HG03354 (cell line): ENCODE results near the gene HDAC7.
A peak's percentile ranks its signal among the peaks of the same experiment; 100 is the strongest.

ENCODE experiments used
- ATAC-seq: cut with Tn5 transposase; IDR thresholded peaks from one replicate; pipeline ENCODE4 v1.9.1; 2021; ENCODE audit warnings: mild to moderate bottlenecking; ENCODE audit not compliant: unreplicated experiment, poor library complexity, severe bottlenecking

The HDAC7 gene

DNA sequence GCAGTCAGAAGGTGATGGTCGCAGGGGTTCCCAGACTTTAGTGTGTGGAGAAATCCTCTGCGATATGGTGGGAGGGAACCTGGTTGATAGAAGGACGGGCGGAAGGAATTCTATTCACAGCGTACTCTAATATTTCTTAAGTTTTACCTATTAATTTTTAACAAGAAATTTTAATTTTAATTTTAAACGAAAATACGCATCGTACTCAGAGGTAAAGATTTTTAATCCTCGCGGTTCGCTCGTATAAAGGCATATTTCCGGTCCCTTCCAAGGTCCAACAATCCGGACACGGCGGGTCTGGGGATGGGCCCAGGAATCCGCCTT, 47.0 kb downstream of the HDAC7 start:
- no peak for ATAC-seq

DNA sequence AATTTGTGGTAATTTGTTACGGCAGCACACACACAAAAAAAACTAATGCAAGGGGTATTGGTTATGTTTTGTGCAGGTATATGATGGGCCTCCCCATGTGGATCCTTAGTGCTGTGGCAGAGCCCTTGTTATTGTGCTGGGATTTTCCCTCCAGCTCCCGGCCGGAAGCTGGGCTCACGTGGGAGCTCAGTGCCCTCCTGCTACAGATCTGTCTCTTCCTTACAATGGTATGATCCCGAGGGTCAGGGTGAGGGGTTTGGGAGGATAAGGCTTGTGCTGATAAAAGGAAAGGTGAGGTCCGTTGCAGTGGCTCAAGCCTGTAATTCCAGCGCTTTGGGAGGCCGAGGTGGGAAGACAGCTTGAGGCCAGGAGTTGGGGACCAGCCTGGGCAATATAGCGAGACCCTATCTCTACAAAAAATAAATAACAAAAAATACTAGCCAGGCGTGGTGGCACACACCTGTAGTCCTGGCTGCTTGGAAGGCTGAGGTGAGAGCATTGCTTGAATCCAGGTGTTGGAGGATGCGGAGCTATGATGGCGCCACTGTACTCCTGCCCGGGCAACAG, 47.5 kb downstream of the HDAC7 start:
- no peak for ATAC-seq

DNA sequence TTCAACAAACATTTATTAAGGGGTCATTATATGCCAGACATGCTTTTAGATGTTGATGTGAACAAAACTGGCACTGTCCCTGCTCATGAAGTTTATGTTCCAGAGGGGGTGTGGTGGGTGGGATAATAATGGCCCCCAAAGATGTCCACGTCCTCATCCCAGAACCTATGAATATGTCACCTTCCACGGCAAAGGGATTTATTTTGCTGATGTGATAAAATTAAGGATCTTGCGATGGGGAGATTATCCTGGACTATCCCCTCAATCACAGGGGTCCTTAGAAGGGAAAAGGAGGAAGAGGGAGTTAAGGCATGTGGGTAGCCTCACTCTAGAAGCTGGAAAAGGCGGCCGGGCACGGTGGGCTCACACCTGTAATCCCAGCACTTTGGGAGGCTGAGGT, 48.4 kb downstream of the HDAC7 start:
- ATAC-seq: no peak

DNA sequence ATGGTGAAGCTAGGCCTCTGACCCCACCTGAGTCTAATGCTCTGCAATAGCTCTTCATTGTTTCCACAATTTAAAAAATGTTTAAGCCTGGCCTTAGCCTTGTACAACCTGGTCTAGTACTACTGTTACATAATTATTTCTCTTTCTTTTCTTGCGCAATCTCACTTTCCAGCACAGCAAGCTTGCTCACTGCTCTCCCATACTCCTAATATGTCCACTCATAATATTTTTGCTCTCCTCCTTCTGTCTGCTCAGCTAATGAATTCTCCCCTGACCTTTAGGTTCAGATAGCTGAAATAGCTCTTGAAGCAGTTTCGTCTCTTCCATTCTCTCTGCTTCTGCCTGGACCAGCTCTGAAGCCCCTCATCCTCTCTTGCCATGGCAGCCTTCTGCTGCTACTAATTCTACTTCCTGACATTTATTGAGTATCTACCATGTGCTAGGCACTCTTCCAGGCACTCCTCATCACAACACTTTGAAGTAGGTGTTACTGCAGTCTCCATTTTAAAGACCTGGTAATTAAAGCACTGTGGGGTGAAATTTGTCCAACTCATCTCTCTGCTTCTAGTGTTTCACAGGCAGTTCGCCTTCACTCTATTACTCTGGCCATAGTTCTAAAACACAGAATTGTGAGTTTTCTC, 49.5 kb downstream of the HDAC7 start:
- ATAC-seq: no peak

DNA sequence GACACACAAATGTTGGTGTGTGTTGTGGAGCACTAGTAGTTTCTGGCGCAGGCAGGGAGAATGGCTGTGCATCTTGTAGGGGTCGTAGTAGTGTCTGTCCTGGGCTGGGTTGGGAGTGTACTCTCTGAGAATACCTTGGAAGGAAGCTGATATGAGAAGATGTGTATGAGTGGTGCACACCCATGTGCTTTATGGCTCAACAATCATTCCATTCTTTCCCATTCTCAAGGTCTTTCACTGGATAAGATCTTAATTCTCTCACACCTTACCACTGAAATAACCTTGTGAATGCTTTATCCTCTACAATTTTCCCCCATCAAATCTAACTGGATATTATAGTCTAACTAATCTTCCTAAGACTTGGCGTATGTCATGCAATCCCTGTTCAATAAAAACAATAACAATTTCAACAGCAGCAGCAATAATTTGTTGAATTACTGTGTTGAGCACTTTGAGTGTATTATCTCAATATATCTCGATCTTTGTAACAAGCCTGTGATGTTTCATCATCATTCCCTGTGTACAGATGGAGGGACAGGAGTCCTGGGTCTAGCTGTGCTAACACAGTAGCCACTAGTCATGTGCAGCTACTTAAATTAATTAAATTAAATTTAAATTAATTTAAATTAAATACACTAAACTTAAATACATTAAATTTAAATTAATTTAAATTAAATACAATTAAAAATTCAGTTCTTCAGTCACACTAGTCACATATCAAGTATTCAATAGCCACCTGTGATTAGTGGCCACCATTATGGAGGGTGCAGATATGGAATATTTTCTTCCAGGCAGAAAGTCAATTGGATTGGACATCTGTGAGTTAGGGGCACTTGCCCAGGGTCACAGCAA, 50.2 kb downstream of the HDAC7 start:
- ATAC-seq: no peak

DNA sequence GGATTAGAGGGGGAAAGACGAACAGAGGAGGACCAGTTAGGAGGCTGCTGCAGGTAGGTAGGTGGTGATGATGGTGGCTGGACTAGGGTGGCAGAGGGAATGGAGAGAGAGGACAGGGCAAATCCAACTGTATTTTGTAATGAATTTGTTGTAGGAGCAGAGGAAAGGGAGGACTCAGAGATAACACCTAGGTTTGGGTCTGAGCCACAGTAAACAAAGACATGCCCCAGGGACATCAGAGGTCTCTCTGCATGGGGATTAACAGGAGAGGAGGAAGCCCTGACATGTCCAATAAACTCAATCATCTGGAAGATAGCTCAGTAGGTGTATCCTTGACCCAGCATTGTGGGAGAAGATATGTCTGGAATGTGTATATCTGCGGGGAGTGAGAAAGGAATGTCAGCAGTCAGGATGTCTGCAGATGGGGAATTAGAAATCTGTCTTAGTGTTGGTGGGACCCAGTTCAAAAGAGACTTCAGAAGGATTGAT, 51.3 kb downstream of the HDAC7 start:
- ATAC-seq: no peak

DNA sequence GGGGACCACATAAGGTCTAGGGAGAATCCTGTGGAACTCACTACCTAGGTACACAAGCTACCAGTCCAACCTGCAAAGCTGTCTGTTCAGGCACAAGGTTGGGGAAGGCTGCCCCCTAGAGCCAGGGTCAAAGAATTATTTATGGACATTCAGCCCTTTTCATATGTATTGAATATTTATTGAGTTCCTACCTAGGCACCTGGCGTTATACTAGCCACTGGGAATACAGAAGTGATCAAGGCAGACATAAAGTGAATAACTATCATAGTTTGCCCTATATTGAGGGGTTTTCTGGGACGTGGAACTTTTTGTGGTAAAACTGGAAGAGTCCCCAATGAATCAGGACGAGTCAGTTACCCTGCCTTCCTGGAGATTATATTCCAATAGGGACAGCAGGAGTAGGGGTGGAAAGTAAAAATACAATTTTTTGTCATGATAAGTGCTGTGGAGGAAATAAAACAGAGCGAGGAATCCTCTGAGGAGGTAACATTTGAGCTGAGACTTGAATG, 52.4 kb downstream of the HDAC7 start:
- peak; percentile 68 for ATAC-seq

DNA sequence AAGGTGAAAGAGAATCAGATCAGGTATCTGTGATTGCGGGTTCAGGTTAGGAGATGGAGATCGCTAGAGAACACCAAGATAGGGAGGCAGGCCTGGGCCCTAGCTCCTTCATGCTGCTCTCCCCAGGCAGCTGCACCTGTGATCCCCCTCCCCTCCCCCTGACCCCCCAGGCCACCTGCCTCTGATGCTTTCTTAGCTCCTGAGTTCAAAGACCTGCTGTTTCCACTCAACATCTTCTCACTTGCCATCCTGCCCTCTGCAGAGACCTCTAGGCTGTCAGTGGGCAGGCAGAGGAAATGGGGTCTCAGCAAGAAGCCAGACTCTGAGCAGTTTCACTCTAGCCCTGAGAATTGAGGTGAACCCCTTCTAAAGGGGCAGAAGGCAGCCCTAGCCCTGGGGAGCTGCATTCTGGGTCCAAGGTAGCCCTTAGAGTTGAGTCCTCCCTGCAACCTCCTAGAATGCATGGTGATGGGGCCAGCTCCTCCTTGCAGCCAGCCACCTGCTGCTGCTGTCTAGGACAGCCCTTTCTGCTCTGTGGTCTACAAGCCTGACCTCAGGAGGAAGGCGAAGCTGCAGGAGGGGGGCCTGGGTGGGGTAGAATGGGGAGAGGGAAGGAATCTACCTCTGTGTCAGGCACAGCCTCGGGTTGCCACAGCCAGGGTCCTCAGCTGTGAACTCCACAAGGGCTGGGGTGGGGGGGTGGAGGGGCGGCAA, 53.0 kb downstream of the HDAC7 start:
- peak; percentile 7 for ATAC-seq

DNA sequence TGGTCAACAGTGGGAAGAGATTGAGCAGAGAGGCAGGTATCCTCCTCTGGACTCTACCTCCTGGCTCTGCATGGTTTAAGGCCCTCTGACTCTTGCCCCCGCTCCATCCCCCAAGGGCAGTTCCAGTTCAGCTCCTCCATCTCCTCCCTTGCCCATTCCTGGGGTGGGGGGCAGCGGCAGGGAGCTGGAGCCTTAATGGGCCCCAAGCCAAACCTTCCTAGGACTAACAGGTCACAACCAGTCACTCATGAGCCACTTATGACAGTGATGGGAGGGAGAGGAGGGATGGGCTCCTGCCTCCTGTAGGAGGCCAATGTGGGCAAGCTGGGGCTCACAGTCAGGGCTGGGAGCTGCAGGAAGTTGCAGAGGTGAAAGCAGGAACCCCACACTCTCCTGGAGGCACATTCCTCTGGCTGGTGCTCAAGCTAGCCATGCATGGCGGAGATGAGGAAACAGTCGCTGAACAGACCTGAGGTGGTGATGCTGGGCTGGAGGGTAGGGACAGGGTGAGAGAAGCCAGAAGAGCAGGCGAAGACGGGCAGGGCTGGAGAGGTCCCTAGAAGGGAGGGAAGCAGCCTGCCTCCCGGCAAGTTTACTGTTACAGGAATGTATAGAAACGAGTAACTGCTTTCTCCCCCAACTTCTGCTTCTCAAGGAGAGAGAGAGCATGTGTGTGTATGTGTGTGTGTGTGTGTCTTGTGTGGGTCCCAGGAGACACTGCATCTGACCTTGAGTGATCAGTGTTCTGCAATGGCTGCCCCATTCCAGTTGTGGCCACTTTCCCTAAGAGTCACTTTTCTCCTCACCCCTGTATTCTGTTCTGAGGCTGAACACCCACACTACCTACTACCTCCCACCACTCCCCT, 56.0 kb downstream of the HDAC7 start:
- ATAC-seq: no peak

DNA sequence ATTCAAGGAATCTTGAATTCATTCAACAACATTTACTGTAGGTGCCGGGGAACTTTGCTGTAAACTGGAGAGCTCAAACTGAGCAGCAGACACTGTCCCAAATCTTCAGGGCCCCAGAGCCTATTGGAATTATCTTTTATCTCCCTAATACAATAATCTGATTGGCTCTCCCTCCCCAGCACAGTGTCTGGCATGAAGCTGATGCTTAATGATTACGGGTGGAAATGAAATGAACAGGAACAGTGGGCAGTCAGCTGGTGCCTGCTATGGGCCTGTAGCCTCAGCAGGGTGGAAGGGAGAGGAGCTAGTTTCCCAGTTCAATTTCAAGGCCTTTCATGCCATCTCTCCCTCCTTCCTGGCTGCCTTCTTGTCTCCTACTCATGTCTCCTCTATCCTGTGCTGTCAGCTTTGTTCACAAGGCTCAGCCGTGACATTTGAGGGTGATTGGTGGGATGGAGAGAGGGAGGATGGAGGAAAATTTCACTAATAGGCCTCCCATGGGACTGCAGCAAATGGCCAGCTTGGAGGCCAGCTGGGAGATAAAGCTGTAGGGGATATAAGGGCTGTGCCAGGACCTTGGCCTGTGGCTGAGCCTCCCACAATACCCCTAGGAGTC, 56.7 kb downstream of the HDAC7 start:
- ATAC-seq: no peak

DNA sequence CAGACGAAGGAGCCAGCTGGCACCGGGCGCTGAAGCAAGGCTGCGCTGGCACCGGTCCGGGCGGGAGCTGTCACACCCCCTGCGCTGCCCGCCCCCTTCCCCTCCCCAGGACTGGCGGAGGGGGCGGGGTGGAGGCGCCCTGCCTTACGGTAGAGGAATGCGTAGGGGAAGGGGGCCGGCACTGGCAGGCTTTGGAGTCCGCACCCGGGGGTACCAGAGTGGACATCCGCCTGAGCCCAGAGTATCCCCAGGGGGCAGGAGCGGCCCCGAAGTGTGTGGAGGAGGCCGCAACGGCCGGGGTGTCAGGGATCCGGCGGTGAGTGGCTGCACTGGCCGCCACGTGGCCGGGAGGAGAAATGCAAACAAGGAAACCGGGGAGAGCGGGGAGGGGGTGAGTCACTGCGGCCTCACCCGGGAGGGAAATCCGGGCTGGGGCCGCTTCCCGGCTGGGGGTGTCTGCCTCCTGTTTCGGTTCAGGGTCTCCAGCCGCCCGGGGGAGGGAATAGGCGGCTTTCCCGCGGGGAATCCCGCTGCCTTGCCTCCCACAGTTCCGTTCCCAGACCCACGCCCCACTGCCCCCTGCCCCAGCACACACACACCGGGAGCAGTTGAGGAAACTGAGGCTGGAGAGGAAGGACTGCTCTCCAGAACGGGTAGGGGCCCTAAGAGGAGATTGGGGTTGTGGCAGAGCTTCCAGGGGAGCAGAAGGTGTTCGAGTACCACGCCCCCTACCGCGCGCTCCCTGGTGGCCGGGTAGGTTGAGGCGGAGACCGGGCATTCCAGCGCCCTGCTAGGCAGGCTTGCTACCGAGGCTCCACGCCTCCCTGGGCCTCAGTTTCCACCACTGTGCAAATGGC, 60.6 kb downstream of the HDAC7 start, which contains the start of gene RAPGEF3:
TSS of gene RAPGEF3 (minus strand) at position 47 of the 857 bp plus-strand sequence. CDS start 324 bp downstream, outside the sequence.
- peak; percentile 59 for ATAC-seq

DNA sequence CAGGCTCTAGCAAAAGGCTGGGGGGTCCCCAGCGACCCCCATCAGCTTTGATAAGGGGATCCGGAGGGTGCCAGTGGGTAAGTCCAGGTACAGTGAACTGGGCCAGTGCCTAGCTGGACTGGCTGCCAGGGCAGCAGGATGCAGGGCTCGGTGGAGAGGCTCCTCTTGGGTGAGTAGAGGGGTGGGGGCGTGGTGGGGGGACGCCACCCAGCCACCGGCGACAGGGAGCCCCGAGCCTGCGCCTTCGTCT, 61.2 kb downstream of the HDAC7 start:
- ATAC-seq: no peak

DNA sequence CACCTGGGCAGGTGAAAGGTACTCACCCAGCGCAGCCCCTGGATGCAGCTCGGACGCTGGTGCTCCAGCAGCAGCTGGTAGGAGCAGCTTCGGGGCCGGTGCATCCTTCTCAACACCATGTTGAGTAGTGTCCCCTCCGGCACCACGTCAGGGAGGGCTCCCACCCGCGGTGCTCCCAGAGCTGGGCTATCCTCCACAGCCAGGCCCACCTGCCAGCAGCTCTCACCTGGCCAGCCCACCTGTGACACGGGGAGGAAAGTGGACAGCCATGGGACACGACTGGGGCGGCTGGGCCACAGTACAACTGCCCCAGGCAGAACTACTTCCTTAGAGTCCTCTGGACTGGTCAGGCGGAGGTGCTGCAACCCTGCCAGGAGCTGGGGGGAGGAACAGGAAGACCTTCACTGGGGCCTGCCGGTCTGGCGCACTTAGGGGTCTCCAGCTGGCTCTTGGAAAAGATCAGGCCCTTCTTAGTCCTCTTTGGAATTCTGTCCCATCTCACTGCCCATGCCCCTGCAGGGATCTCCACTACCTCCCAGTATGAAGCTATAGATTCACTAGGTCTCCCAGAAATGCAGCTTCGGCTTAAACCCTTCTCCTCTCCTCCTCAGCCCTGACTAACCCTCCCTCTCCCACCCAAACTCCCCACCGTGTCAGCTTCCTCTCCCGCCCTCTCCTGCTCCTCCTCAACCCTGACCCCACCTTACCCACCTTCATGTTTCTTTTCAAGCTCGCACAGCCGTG, 61.7 kb downstream of the HDAC7 start:
- no peak for ATAC-seq

DNA sequence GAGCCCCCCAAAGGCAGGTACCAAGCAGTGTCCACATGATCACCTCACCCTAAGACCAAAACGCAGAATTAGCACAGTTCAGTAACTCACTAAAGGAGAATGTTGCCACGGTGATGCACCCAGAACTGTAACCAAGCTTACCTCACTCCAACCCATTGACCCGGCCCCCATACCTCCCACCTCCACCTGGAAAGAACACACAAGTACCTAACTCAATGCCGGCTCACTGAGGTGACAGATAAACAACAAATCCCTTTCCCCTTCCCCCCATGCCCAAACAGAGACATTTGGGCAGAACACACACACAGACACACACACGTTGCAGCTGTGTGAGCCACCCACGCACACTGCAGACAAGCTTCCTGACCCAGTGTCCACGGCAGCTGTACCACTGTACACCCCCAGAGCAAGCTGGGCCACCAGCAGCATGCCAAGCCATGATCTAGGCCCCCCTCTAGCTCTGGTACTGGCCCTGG, 62.3 kb downstream of the HDAC7 start:
- ATAC-seq: no peak

DNA sequence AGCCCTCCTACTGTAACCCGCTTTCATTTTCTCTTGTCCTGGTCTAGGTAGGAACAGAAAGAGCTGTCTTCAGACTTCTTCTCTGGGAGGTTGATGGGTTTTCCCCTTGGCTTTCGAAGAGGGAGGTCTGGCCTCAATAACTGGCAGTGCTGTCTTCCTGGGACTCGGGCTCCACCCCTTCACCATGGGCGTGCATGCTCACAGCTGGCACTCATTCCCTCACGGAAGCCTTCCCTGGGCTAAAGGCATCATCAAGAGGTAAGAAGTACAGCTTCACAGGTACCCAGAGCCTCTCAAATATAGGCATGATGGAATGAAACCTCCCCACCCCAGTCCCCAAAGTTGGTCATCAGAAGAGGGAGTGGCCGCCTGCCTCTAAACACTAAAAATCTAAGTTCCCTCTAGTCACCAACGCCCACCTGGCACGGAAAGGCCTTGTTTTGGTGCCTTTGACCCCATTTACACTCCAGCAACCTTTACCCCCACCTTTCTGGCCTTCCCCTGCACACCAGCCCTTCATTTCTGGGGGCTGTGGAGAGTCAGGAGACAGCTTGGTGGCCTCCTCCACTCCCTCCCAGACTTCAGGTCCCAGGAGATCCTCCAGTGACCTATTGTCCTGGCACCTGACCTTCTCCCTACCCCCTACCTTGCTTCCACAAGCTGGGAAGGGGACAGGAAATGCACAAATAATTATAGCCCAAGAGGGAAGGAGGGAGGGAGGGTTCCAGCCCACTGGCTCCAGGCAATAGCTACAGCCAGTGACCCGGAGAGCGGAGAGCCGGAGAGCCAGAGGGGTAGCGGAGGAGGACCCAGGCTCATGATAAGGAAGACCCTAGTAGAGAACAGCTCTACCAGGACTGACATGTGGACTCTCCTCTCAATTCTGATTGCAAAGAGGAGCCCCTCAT, 63.8 kb downstream of the HDAC7 start:
- ATAC-seq: peak; percentile 65

DNA sequence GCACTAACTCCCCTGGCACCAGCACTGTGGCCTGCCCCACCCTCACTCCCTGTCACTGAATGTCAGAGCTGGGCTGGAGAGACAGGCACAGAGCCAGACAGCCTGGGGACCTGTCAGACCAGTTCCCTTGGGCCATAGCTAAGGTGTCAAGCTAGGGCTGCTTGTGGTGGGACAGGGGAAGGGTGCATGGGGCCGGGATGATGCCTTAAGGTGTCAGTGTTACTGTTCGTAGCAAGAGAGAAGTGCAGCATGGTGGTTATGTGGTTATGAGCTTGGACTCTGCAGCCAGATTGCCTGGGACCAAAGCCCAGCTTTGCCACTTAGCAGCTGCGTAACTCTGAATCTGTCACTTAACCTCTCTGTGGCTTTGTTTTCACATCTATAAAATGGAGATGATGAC, 64.8 kb downstream of the HDAC7 start:
- ATAC-seq: peak; percentile 14
